ENCODE data around the gene ALDH16A1. TPM values are rescaled to one million over a fixed set of nuclear protein-coding genes. Genes with fewer than 3 reads are reported as not detected.
A peak's percentile ranks its signal among the peaks of the same experiment; 100 is the strongest.

Gene ALDH16A1
- total and polyA plus RNA-seq, 2 donors (not counting 1 experiment from before 2014, with no cell fraction given) = 65.8 to 105 TPM

- DNase-seq (no peak), ATAC-seq (ENCODE audit: low read depth) (no peak)
- Histone ChIP-seq H3K4me1 (ENCODE audit: control insufficient read depth in 2 of 2, insufficient read depth in 2 of 2, low read length in 2 of 2) (peaks cover 17 to 36% of the 10 kb centered on the region in 2 donors), H3K27me3 (replicated peaks in 1 of 4; ENCODE audit: control extremely low read depth in 1 of 4, control insufficient read depth in 3 of 4, insufficient read depth in 4 of 4, low read length in 3 of 4) (no peaks in the 10 kb centered on the region), H3K4me3 (ENCODE audit: control extremely low read depth in 1 of 5, extremely low read depth in 1 of 5, insufficient read depth in 1 of 5, low read depth in 2 of 5, low read length in 4 of 5) (peak overlapping the region; percentile 92 to 100 (median 97)), H3K9me3 (ENCODE audit: control extremely low read depth in 1 of 3, control insufficient read depth in 2 of 3, insufficient read depth in 1 of 3, low read length in 2 of 3) (no peaks in the 10 kb centered on the region), H3K36me3 (replicated peaks in 1 of 2; ENCODE audit: control extremely low read depth in 1 of 2, control insufficient read depth in 1 of 2, extremely low read depth in 1 of 2, insufficient read depth in 2 of 2, low read length in 1 of 2) (peaks cover 10 to 44% of the 10 kb centered on the region in 2 experiments), H2AFZ (ENCODE audit: insufficient read depth, low read depth, low read length, poor library complexity, severe bottlenecking) (no peak overlapping the region), H3K4me2 (replicated peaks; ENCODE audit: low read depth, low read length, poor library complexity, severe bottlenecking) (peak overlapping the region; percentile 93), H3K27ac (ENCODE audit: low read length in 2 of 2) (peak overlapping the region; percentile 91 to 97), H3K9ac (ENCODE audit: low read length) (peak overlapping the region; percentile 100), H3K79me2 (ENCODE audit: control insufficient read depth, insufficient read depth, low read length) (peaks cover 40% of the 10 kb centered on the region), H4K20me1 (ENCODE audit: control insufficient read depth, insufficient read depth, low read length, poor library complexity, severe bottlenecking) (peaks cover 45% of the 10 kb centered on the region)
- Mint-ChIP-seq H3K4me3 (peak overlapping the region; percentile 99), H3K9me3 (ENCODE audit: insufficient read depth) (no peaks in the 10 kb centered on the region), H3K4me1 (peaks cover 49% of the 10 kb centered on the region), H3K27me3 (no peaks in the 10 kb centered on the region), H3K27ac (peak overlapping the region; percentile 97)
- CTCF ChIA-PET = interaction anchor here (0.7 to 1.8 kb wide), 4 partner anchors 11 to 170 kb away, joined by 3 to 5 read pairs (median 4); no protein-coding TSS in a partner anchor
- WGBS (ENCODE audit: insufficient coverage) = 2% methylated on average over 22 of the region's 26 CpGs
- no peak for TF ChIP-seq CTCF (IDR thresholded peaks at IDR 0.05)
- no peak for TF ChIP-seq EZH2 (IDR thresholded peaks at IDR 0.05; ENCODE audit: borderline replicate concordance, insufficient read depth, low read depth, low read length, poor library complexity, severe bottlenecking)
- intact Hi-C loops (cut with micrococcal nuclease) = no loop called here
- POLR2A ChIA-PET = interaction anchor here (0.5 to 1.7 kb wide), 6 partner anchors 8 to 155 kb away, joined by 6 to 17 read pairs (median 10); partner anchors contain the start of genes FLT3LG and RPS11
Measured at GRCh38 chr19:49488046-49488862, 35.2 kb downstream of the ALDH16A1 start.

Data from B cell (primary cell).